DMS 273 treated with DMSO at 0.1 percent for 48 hours (cell line): ENCODE measurements around the gene STX4.

Experiments used
- DNase-seq: peaks from one replicate; lab custom pipeline; 2025; lab: John Stamatoyannopoulos, UW

Gene STX4

DNA sequence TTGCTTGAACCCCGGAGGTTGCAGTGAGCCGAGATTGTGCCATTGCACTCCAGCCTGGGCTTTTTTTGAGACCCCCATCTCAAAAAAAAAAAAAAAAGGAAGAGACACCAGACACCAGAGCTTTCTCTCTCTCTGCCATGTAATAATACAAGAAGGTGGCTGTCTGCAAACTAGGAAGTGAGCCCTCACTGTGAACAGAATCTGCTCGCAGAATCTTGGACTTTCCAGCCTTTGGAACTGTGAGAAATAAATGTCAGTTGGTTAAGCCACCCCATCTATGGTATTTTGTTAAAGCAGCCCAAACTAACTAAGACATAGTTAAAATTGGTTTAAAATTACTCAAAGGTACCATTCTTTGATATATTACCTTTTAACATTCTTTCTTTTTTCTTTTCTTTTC, 12.8 kb upstream of the STX4 start:
- no peak for DNase-seq

DNA sequence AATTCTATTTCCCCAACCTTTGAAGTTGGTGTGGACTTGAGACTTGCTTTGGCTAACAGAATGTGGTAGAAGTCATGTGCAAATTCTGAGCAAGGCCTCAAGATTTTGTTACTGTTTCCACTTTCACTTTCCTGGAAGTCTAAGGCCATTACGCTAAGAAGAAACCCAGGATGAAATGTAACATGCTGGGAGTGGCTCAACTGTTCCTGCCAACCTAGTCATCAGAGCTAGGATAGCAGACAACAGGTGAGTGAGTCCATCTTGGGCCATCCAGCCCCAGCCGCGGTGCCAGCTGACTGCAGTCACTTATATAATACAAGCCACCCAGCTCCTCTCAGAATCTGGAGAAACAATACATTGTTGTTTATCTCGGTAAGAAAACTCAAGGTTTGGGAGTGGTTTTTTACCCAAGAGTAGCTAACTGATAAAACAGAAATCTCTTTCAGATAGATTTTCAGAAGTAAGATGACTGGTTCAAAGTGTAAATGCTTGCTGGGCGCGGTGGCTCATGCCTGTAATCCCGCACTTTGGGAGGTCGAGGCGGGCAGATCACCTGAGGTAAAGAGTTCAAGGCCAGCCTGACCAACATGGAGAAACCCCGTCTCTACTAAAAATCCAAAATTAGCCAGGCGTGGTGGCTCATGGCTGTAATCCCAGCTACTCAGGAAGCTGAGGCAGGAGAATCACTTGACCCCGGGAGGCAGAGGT, 10.7 kb upstream of the STX4 start:
- DNase-seq, result no peak

DNA sequence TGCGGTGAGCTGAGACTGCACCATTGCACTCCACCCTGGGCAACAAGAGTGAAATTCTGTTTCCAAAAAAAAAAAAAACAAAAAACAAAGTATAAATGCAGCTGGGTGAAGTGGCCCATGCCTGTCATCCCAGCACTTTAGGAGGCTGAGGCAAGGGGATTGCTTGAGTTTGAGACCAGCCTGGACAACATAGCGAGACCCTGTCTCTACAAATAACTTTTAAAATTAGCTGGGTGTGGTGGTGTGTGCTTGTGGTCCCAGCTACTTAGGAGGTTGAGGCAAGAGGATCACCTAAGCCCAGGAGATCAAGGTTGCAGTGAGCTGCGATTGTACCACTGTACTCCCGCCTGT, 10.1 kb upstream of the STX4 start:
- no peak for DNase-seq

DNA sequence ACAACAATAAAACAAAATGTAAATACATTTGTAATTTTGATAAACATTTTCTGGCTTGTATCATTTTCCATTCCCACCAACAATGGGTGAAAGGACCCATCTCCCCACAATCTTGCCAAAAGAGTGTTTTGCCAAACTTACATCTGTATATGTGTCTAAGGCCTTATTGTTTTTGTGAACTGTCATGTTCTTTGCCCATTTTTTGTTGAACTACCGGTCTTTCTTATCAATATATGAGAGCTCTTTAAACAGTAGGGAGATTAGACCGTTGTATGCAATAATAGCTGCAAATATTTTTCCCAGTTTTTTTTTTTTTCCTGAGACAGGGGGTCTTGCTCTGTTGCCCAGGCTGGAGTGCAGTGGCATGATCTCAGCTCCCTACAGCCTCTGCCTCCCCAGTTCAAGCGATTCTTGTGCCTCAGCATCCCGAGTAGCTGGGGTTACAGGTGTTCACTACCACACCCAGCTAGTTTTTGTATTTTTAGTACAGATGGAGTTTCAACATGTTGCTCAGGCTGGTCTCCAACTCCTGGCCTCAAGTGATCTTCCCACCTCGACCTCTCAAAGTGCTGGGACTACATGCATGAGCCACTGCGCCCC, 9.6 kb upstream of the STX4 start:
- DNase-seq, result no peak

DNA sequence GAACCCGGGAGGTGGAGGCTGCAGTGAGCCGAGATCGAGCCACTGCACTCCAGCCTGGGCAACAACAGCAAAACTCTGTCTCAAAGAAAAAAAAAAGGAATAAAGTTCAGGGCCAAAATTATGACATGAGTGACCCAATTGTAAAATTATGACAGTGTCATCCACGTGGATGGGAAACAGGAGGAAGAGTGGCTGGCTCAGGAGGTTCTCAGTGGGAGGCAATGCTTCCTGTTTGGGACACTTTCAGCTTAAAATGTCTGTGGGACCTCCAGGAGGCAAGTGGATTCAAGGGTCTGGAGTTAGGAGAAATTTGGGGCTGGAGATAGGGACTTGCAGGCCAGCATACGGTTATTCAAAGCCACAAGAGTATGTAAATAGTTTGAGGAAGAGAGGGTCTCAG, 8.0 kb upstream of the STX4 start:
- no peak for DNase-seq

DNA sequence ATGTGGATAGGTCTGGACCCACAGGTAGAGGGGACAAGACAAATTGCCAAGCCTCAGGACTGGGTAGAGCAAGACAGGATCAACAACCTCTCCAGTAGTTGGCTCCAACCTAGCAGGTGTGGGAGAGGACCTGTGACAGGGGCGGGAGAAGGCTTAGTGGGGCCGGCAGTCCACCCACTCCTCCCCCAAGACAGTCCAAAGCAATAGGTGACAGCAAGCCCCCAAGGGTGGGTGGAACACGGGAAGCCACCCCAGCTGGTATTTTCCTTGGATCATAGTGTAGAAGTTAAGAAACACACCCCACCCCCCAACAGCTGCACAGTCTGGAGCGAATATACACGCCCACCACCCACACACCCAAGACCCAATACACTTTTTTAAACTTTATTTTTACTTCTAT, 4.1 kb upstream of the STX4 start:
- no peak for DNase-seq

DNA sequence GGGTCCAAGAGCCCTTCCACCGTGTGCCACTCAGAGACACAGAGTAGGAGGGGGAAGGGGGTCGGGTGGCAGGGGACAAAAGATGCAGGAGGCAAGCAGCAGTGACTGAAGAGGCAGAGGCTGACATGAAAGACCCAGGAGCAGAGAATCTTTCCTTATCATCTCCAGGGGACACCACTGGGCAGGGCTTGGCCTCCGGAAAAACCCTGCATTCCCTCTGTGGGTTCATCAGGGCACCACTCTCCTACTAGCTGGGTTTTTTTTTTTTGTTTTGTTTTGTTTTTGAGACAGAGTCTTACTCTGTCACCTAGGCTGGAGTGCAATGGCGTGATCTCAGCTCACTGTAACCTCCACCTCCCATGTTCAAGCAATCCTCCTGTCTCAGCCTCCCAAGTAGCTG, 2.1 kb upstream of the STX4 start:
- DNase-seq, result no peak

DNA sequence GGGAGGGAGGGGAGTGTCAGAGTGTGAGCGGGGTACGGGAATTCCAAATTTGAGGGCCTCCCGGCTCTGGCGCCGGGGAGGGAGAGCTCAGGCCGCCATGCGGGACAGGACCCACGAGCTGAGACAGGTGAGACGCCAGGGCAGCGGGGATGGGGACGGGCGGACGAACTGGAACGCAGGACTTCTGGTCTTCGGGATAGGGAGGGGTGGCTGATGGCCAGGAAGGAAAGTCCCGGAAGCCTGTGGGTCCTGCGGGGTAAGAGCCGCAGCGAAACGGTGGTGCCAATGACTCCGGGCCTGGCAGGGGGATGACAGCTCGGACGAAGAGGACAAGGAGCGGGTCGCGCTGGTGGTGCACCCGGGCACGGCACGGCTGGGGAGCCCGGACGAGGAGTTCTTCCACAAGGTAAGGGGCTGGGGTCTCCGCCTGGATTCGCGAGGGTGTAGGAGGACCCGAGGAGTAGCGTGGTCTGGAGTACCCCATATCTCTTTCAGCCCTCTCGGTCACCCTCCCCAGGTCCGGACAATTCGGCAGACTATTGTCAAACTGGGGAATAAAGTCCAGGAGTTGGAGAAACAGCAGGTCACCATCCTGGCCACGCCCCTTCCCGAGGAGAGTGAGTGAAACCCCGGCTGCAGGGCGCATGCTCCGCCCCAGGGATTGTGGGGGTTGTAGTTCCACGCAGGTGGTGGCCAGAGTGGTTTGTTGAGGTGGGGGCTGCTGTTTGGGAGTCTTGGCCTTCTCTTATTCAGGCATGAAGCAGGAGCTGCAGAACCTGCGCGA, 543 bp downstream of the STX4 start:
- peak; percentile 60 for DNase-seq

DNA sequence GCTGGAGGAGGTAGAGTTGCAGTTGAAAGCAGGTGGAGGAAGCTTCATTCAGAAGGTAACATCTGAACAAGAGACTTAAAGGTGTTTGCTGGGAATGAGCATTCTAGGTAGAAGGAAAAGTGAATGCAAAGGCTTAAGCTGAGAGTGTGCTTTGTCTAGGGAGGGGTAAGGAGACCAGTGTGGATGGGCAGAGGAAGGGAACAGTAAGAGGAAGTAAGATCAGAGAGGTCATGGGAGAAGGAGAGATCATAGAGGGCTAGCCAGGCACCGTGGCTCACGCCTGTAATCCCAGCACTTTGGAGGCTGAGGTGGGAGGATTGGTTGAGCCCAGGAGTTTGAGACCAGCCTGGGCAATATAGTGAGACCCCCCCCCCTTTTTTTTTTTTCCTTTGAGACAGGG, 3.3 kb downstream of the STX4 start:
- DNase-seq, result no peak

DNA sequence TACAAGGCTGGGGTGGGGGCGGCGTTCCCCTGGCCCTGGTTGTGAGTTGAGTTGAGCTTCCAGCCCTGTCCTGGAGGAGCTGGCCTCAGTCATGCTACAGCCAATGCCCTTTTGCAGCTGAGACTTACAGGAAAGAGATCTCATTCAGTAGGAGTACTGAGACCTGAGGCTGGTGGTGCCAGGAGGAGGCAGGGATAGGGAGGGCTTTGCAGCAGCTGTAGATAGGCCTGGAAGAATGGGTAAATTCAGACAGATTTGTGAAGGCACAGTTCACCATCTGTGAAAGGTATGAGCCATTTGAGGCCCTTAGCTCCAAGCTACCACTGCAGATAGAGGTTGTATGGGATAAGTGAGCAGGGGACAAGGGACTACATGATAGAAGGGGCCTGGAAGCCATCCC, 5.6 kb downstream of the STX4 start:
- DNase-seq, result no peak

DNA sequence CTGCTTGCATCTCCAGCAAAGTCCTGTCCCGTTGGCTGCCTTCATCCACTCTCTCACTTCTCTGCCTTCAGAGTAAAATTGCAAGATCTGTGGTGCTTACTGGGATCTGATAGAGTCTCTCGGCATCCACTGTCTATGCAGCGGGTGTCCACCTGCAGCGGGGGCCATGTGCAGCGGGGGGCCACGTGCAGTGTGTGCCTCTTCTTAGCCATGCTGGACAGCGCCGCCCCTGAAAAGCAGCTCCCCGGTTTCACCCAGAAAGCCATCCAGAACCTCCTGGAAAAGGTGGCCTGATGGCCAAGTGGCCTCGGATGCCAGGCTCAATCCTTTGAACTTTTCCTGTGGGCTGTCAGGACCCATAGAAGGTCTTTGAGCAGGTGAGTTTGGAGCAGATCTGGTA, 9.5 kb downstream of the STX4 start:
- DNase-seq, result no peak

DNA sequence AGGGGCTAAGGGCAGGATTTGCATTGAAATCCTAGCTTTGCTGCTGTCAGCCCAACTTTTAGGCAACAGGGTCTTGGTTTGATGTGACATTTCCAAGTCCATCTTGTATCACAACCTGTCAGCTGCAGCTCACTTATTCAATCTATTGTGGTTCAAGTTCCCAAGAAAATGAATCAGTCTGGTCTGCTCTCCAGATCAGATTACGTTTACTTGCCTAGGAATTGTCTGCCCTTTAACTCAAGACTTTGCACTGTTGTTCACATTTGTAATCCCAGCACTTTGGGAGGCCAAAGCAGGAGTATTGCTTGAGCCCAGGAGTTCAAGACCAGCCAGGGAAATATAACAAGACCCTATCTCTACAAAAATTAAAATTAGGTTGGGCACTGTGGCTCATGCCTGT, 10.0 kb downstream of the STX4 start:
- DNase-seq, result no peak

DNA sequence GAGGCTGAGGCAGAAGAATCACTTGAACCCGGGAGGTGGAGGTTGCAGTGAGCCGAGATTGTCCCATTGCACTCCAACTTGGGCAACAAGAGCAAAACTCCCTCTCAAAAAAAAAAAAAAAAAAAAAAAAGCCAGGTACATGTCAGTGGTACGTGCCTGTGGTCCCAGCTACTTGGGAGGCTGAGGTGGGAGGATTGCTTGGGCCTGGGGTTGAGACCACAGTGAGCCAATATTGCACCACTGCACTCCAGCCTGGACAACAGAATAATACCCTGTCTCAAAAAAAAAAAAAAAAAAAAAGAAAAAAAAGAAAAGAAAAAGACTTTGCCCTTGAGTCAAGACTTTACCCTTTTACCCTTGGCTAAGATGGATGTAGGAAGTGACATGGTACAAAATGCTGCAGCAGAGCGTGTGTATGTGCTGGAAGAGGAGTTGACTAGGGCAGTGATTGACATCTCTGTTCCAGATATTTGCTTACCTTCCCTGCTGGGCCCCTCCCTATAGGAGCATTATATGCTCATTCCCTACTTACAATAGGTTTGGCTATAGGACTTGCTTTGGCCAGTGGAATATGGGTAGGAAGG, 10.6 kb downstream of the STX4 start:
- no peak for DNase-seq

DNA sequence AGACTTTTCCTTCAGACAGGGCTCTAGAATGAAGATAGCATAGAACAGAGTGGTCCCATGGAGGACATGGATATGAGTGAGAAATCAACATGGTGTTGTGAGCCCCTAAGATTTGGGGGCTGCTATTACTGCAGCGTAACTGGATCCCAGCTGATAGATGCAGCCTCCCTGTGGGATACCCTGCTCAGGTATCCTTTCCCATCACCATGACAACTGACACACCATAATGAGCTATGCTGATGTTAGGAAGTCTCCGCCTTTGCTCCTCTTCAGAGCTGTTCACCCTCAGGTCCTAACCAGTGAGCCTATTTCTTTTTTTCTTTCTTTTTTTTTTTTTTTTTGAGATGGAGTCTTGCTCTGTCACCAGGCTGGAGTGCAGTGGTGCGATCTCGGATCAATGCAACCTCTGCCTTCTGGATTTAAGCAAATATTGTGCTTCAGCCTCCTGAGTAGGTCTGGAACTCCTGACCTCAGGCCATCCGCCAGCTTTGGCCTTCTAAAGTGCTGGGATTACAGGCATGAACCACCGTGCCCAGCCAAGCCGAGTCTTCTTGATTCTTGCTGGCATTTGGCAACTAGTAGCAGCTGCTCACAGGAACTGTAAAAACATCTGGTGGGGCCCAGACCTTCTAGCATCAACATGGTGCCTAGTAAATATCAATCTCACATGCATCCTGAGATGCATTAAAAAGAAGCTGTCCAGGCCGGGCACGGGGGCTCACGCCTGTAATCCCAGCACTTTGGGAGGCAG, 17.1 kb downstream of the STX4 start:
- no peak for DNase-seq

DNA sequence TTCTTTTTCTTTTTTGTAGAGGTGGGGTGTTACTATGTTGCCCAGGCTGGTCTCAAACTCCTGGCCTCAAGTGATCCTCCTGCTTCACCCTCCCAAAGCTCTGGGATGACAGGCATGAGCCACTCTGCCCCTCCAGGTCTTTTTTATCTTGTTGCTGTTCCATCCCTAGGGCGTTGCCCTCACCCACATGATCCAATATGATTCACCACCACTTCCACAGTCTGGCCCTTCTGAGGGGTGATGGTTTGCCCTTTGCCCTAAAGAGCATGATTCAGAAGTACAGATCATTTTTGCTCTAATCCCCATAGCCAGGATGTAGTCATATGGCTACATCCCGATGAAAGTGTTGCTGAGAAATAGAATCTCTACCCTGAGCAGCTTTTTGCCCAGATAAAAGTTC, 18.8 kb downstream of the STX4 start:
- no peak for DNase-seq

DNA sequence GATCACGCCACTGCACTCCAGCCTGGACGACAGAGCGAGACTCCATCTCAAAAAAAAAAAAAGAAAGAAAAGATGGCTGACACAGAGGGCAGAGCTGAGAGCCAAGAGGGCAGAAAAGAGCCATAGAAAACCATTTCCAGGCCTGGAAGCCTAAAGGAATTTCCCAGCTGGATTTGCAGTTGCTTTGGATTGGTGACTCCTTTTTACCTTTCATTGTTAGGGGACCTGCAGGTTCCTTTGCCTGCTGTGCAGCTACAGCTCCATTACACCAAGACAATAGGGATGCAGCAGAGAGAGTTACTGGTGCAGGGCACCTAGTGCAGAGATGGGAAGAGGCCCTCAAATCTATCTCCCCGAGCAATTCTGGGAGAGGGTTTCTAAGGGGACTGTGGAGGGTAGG, 22.3 kb downstream of the STX4 start:
- no peak for DNase-seq

DNA sequence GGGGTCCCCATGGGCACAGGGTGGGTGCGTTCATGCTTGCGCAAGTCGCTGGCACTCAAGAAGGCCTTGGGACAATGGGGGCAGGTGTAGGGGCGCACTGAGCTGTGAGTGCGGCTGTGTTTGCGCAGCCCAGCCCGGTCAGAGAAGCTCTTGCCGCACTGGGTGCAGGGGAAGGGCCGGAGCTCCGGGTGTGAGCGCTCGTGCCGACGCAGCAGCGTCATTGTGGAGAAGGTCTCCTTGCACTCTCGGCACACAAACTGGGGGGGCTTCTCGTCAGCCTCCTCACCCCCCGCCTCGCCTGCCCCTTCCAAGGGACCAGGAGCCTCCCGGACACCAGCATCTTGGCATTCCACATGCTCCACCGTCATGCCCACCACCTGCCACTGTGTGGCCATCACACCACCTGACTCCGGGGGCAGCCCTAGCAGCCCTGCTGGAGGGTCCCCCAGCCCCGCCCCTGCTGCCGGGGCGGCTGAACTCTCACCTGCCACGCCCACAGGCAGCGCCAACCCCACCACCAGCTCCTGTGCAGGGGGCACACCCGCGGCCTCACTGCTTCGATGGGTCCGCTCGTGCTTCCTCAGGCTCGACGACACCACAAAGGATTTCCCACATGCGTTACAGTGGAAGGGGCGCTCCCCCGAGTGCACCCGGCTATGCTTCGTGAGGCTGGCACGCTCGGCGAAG, 27.9 kb downstream of the STX4 start:
- no peak for DNase-seq

DNA sequence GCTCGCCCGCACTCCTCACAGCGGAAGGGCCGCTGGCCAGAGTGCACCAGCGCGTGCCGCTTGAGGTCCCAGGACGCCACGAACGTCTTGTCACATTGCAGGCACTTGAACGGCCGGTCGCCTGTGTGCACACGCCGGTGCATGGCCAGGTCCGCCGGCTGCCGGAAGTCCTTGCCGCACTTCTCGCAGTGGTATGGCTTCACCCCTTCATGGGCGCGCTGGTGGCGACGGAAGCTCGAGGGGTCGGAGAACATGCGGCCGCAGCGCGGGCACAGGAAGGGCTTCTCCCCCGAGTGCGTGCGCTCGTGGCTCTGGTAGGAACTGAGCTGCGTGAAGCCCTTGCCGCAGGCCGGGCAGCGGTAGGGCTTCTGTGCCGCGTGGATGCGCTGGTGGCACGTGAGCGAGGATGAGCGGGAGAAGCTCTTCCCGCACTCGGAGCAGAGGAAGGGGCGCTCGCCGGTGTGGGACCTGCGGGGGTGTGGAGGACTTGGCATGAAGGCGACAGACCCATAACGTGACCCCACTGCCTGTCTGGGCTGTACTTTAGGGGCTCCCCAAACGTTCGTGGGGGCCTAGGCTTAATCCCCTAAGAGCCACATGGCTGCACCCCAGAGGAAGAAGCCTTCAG, 28.6 kb downstream of the STX4 start:
- DNase-seq, result no peak

DNA sequence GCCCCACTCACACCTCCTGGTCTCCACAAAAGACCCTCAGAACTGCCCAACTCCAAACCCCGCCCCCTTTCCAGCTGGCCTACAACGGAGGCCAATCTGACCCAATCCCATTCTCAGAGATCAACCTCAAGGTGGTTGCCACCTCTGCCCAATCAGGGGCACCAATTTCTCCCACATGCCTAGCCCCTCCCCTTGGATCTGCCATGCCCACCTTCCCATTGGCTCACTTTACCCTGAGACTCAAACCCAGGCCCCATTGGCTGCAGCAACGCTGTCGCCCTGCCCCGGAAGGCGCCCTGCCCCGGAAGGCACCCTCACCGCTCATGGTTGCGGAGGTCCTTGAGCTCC, 30.1 kb downstream of the STX4 start:
- DNase-seq, result no peak

DNA sequence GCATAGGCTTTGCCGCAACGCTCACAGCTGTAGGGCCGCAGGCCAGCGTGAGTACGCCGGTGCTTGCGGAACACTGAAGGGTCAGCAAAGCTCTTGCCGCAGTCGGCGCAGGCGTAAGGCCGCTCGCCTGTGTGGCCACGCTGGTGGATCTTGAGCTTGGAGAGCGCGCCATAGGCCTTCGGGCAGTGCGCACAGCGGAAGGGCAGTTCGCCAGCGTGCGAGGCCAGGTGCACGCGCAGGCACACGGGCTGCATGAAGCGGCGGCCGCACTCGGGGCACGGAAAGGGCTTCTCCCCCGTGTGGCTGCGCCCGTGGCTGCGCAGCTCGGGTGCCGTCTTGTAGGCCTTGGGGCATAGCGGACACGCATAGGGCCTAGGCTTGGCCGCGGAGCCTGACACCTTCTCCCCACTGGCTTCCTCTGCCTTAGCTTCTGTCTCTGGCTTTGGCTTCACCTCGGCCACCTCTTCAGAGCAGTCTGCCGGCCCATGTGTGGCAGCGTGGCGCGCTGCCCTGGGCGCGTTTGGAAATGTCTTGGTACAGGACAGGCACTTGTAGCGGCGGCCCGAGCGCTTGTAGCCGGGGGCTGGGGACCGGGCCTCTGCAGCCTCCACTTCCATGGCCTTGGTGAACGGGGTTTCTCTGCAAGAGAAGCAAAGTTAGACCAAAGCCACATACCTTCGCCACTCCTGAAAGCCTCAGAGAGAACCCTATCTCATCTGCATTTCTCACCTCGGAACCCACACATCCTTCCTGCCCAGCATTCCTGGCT, 30.7 kb downstream of the STX4 start:
- DNase-seq, result no peak
